ENCODE results near the gene RNGTT.

DNA sequence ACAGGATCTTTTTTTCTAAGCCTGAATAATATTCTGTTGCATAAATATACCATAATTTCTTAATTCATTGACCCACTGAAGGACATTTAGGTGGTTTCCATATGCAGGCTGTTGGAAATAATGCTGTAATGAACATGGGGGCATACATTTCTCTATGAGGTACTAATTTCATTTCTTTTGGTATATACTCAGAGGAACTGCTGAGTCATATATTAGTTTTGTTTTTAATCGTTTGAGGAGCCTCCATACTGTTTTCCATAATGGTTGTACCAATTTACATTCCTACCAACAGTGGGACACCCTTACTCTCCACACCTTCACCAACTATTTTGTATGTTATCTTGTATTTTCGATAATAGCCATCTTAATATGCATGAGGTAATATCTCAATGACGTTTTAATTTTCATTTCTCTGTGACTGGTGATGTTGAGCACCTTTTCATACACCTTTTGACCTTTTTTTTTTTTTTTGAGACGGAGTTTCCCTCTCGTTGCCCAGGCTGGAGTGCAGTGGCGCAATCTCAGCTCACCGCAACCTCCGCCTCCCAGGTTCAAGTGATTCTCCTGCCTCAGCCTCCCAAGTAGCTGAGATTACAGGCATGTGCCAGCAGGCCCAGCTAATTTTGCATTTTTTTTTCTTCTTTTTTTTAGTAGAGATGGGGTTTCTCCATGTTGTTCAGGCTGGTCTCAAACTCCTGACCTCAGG is 187.4 kb downstream of the RNGTT start:
- TF ChIP-seq, protein P1, sequence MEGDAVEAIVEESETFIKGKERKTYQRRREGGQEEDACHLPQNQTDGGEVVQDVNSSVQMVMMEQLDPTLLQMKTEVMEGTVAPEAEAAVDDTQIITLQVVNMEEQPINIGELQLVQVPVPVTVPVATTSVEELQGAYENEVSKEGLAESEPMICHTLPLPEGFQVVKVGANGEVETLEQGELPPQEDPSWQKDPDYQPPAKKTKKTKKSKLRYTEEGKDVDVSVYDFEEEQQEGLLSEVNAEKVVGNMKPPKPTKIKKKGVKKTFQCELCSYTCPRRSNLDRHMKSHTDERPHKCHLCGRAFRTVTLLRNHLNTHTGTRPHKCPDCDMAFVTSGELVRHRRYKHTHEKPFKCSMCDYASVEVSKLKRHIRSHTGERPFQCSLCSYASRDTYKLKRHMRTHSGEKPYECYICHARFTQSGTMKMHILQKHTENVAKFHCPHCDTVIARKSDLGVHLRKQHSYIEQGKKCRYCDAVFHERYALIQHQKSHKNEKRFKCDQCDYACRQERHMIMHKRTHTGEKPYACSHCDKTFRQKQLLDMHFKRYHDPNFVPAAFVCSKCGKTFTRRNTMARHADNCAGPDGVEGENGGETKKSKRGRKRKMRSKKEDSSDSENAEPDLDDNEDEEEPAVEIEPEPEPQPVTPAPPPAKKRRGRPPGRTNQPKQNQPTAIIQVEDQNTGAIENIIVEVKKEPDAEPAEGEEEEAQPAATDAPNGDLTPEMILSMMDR (IDR thresholded peaks at IDR 0.05): no peak
- TF ChIP-seq POLR2A (IDR thresholded peaks at IDR 0.05) (no peak), POLR2AphosphoS5 (IDR thresholded peaks at IDR 0.05) (no peak)
